Skeletal muscle satellite cell (primary cell): Measurements from ENCODE around the gene C6orf136.

ENCODE experiments used
- H3K27me3 ChIP-seq: 2 replicates; pipeline ENCODE4 v1.7.0; 2013; ENCODE audit warnings: low read length; ENCODE audit not compliant: control insufficient read depth, insufficient read depth
- H3K36me3 ChIP-seq: 2 replicates; pipeline ENCODE4 v1.7.0; 2013; ENCODE audit warnings: mild to moderate bottlenecking, control low read depth, low read length; ENCODE audit not compliant: insufficient read depth
- H3K4me1 ChIP-seq: 2 replicates; pipeline ENCODE4 v1.7.0; 2013; ENCODE audit warnings: low read length; ENCODE audit not compliant: control insufficient read depth, insufficient read depth
- H3K4me2 ChIP-seq: 2 replicates; pipeline ENCODE4 v1.7.0; 2013; ENCODE audit warnings: mild to moderate bottlenecking, low read length
- H3K4me3 ChIP-seq: 2 replicates; pipeline ENCODE4 v1.7.0; 2013; ENCODE audit warnings: low read length
- H3K9ac ChIP-seq: 2 replicates; pipeline ENCODE4 v1.7.0; 2013; ENCODE audit warnings: mild to moderate bottlenecking, low read depth, low read length, moderate library complexity
- H3K9me3 ChIP-seq: replicated peaks from 2 replicates; pipeline ENCODE4 v1.7.0; 2013; ENCODE audit warnings: mild to moderate bottlenecking, control low read depth, low read length

Gene C6orf136

DNA sequence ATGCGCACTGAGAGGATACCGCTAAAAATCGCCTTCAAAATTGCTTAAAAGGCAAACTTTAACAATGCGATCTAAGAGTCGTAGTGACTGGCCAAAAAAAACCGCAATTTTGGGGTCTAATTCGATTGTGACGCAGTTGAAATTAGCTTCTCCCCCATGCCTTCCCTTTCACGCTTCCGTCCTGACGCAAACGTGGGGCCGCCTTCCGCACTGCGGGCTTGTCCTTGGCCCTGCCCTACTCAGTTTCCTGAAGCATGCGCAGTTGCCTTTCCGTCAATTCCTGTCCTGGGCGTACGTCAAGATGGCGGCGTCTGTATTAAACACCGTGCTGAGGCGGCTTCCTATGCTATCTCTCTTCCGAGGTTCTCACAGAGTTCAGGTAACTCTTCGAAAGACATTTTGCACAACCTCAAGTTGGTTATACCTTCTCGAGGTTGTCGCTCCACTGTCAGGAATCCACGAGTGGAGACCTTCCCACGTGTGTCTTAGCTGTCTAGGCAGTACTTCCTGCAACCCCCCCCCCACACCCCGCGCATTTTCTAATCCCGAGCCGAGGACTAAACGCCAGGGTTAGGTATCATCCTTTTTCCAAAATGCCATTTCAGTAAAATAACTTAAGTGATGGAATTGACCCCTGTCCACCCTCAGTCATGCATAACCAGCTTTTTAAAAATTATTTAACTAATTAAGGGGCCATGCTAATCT is 29.2 kb upstream of the C6orf136 start, which contains the start of gene MRPS18B:
Gene MRPS18B (plus strand): TSS at position 276 of the 705 bp plus-strand sequence. CDS start 26 bp downstream, at position 302.
- no peaks in the 10 kb centered on the region for H3K27me3 ChIP-seq
- peak within 1 kb of the TSS; percentile 95 for H3K4me2 ChIP-seq
- H3K9ac ChIP-seq, result peak within 1 kb of the TSS; percentile 99
- peaks cover 31% of the 10 kb centered on the region for H3K4me1 ChIP-seq
- peak within 1 kb of the TSS; percentile 89 for H3K4me3 ChIP-seq
- H3K36me3 ChIP-seq, result peaks cover 32% of the 10 kb centered on the region
- no peaks in the 10 kb centered on the region for H3K9me3 ChIP-seq

DNA sequence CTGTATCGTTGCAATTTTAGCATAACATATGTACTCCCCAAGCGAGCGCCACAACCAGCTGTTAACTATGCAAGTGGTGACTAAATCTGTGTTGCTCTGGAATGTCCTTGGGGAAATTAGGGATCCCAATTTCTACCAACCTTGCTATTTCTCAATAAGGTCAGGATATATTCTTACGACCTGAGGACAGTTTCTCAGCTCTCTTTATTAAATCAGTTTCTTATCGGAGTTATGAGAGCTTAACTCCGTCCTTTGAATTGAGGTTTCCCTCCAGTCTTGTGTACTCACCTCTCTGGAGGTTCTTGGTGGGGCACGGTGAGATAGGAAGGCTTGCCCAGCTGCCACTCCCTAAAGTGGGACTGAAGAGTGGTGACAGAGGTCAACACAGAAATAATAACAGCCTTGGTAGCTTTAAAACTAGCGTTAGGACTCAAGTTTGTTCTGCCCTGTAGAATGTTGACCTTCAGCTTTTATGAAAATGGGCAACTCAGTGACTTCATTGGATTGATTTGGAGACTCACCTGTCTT is 28.6 kb upstream of the C6orf136 start:
- peak overlapping the region; percentile 80 for H3K4me3 ChIP-seq
- H3K4me2 ChIP-seq, result peak overlapping the region; percentile 82
- H3K4me1 ChIP-seq, result peaks cover 24% of the 10 kb centered on the region
- H3K27me3 ChIP-seq, result no peaks in the 10 kb centered on the region
- H3K36me3 ChIP-seq, result peaks cover 37% of the 10 kb centered on the region
- peak overlapping the region; percentile 99 for H3K9ac ChIP-seq
- H3K9me3 ChIP-seq, result no peaks in the 10 kb centered on the region

DNA sequence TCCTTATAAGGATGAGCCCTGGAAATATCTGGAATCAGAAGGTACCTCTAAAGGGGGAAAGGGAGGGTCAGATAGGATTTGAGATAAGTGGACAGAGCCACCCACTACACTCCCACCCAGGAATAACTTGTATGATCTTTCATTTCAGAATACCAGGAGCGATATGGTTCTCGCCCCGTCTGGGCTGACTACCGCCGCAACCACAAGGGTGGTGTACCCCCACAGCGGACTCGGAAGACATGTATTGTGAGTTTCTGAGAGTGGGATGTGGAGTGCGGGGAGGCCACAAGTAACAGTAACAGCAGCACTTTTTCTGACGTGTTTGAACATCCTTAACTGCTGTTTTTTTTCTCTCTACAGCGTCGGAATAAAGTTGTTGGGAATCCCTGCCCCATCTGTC is 27.4 kb upstream of the C6orf136 start:
- Histone ChIP-seq H3K9ac (peak overlapping the region; percentile 99), H3K4me2 (no peak overlapping the region), H3K4me1 (peaks cover 12% of the 10 kb centered on the region), H3K27me3 (no peaks in the 10 kb centered on the region), H3K4me3 (no peak overlapping the region), H3K9me3 (no peaks in the 10 kb centered on the region), H3K36me3 (peaks cover 41% of the 10 kb centered on the region)

DNA sequence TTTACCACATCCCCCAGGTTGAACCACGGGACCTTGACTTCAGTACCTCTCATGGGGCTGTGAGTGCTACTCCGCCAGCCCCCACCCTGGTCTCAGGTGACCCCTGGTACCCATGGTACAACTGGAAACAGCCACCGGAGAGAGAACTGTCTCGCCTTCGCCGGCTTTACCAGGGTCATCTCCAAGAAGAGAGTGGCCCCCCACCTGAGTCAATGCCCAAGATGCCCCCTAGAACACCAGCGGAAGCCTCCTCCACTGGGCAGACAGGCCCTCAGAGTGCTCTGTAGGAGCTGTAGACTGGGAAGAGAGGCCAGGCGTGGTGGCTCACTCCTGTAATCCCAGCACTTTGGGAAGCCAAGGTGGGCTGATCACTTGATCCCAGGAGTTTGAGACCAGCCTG is 21.4 kb upstream of the C6orf136 start:
- no peak overlapping the region for H3K4me3 ChIP-seq
- H3K36me3 ChIP-seq, result peaks cover 47% of the 10 kb centered on the region
- H3K4me2 ChIP-seq, result no peak overlapping the region
- H3K9ac ChIP-seq, result no peak overlapping the region
- peaks cover 14% of the 10 kb centered on the region for H3K4me1 ChIP-seq
- no peaks in the 10 kb centered on the region for H3K9me3 ChIP-seq
- no peaks in the 10 kb centered on the region for H3K27me3 ChIP-seq

DNA sequence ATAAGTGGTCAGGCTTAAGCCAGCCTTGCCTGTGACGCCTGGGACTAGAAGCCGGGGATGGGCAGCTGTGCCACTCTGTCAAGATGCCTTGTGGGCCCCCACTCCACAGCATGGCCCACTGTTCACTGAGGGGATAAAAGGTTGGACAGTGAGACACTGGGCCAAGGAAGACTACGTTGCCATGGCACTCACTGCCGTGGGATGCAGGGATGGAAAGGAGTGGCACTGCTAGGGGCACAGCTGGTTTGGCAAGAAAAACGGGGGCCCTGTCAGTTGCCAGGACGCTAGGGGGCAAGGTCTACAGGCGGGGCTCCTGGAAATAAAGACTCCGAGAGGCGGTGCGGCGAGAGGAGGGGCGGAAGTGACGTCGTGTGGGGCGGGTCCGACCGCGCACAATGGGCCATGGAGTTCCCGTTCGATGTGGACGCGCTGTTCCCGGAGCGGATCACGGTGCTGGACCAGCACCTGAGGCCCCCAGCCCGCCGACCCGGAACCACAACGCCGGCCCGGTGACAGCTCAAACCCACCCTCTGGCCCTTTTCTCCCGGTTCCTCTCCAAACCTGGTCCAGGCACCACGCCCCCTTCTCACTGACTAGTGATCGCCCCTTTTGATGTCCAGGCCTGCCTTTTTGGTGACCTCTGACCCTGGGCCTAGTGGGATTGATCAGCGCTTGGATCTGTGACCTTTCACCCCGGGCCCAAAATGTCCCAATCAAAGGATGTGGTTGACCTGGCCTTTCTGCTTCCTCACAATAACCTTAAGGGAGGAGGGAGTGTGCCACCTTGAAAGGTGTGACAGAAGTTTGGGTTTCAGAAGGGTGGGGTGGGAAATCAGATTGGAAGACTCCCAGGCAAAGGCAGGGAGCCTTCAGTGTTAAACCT is 20.2 kb upstream of the C6orf136 start, which contains the start of gene ATAT1:
Gene ATAT1 (plus strand): TSS at position 391 of the 883 bp plus-strand sequence.
- Histone ChIP-seq H3K4me3 (peak within 1 kb of the TSS; percentile 84), H3K4me2 (peak within 1 kb of the TSS; percentile 97), H3K9ac (peak within 1 kb of the TSS; percentile 94), H3K36me3 (peaks cover 50% of the 10 kb centered on the region), H3K9me3 (no peaks in the 10 kb centered on the region), H3K27me3 (no peaks in the 10 kb centered on the region), H3K4me1 (peaks cover 14% of the 10 kb centered on the region)

DNA sequence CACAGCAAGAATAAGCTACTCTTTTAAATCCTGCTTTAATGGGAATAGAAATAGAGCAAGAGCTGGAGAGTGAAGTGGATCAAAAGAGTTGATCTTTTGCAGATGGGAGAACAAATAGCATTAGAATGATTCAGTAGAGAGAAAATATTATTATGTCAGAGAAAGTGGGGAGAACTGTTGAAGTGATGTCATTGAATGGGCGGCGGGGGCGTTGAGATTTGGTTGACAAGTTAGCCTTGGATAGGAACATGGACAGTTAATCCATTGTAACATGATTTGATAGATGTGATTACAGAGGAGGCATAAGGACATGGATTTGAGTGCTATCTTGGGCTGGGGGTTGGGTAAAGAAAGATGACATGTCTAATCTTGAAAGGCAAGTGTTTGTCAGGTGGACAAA is 11.1 kb upstream of the C6orf136 start:
- H3K36me3 ChIP-seq, result peaks cover 25% of the 10 kb centered on the region

DNA sequence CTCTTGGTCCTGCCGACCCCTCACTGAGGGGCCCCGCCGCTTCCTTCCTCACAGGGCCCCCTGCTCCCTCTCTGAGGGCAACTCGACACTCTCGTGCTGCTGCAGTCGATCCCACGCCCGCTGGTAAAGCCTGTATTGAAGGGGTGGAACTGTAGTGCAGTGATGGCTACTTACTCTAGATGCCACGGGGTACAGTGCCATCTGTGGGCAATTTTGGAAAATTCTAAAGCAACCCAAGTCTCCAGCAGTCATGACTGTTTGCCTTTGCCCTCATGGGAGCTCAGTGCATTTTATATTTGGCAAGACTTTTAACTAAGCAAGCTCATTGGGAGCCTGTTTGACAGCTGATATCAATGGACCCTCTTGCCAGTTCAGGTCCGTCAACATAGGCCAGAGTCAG is 6.5 kb upstream of the C6orf136 start:
- Histone ChIP-seq H3K4me3 (no peak overlapping the region), H3K9me3 (no peaks in the 10 kb centered on the region), H3K36me3 (peaks cover 26% of the 10 kb centered on the region), H3K4me2 (no peak overlapping the region), H3K4me1 (no peaks in the 10 kb centered on the region), H3K9ac (no peak overlapping the region), H3K27me3 (no peaks in the 10 kb centered on the region)

More for the DNA sequence above, 11.1 kb upstream of the C6orf136 start:
- H3K4me3 ChIP-seq, result no peak overlapping the region
- no peaks in the 10 kb centered on the region for H3K4me1 ChIP-seq
- no peaks in the 10 kb centered on the region for H3K9me3 ChIP-seq
- no peak overlapping the region for H3K9ac ChIP-seq
- no peak overlapping the region for H3K4me2 ChIP-seq
- no peaks in the 10 kb centered on the region for H3K27me3 ChIP-seq

DNA sequence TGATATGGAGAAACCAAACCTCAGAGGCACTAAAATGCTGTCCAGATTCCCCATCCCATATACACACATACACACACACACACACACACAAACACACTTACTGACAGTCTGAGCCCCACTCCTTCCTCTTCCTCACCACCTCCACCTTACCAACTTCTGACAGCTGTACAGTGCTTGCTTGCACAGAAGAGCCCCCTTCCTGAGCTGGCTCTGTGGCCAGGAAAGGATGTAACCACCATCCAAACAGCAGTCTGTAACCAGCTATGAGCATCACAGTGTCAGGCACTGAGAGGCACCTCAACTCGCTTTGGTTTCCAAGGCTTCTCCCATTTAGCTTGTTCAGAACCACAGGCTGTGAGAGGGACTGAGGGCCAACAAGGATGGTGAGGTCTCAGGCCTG is 5.9 kb upstream of the C6orf136 start:
- H3K4me2 ChIP-seq, result no peak overlapping the region
- H3K9ac ChIP-seq, result no peak overlapping the region
- H3K27me3 ChIP-seq, result no peaks in the 10 kb centered on the region
- no peaks in the 10 kb centered on the region for H3K9me3 ChIP-seq
- no peak overlapping the region for H3K4me3 ChIP-seq
- H3K36me3 ChIP-seq, result peaks cover 26% of the 10 kb centered on the region
- no peaks in the 10 kb centered on the region for H3K4me1 ChIP-seq

DNA sequence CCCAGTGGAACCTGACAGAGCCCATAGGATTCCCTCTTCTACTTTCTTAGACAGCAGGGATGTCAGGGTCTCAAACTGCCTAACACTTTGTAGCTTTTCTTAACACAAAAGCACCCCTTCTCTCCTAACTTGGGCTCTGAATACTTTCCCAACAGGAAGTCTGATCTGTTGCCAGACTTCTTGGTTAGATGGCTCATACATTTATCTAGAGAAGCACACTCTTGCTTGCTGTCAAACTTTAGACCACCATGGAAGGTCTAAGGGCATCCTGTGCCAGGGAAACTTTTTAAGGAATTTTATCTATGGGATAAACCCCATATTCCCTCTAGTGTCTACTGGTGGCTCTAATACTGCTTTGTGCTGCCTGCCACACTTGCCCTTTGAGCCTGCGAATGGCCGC is 3.3 kb upstream of the C6orf136 start:
- peaks cover 26% of the 10 kb centered on the region for H3K36me3 ChIP-seq
- H3K27me3 ChIP-seq, result no peaks in the 10 kb centered on the region
- H3K4me3 ChIP-seq, result no peak overlapping the region
- H3K4me1 ChIP-seq, result peaks cover 13% of the 10 kb centered on the region
- no peaks in the 10 kb centered on the region for H3K9me3 ChIP-seq
- H3K9ac ChIP-seq, result no peak overlapping the region
- H3K4me2 ChIP-seq, result no peak overlapping the region

DNA sequence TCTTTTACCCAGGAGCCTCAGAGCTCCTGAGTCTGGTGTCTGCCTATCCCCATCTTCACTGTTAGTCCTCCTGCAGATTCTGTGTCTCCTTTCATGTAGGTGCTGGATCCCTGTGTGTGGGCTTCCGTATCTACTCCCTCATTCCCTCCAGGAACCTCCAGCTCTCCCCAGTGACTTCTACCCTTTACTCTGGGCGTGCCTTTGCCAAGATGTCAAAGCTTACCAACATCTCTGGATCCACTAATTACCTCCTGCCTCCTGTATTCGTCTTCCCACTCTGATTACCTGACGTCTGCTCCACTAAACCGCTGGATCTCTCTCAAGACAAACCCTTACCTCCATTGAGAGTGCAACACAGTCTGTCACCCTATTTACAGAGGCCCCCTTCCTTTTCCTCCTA is 2.2 kb upstream of the C6orf136 start:
- Histone ChIP-seq H3K27me3 (no peaks in the 10 kb centered on the region), H3K9me3 (no peaks in the 10 kb centered on the region), H3K36me3 (peaks cover 26% of the 10 kb centered on the region), H3K4me1 (peaks cover 13% of the 10 kb centered on the region), H3K4me2 (no peak overlapping the region), H3K4me3 (no peak overlapping the region), H3K9ac (no peak overlapping the region)

DNA sequence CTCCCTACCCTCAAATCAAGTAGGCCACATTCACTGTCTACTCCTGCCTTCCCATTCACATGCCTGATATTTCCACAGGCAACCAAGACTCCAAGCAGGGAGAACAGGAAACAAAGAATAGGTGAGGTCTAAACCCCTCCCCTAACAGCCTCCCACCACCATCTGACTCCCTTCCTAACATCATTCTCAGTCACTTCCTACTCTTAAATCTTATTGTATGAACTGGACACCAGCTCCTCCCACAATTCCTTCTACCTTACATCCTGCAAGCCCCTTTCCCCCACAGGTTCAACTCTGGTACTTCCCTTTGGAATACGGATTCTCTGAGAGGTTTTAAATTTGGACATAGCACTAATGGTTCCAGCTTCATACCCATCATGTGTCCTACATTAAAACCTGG is 944 bp upstream of the C6orf136 start:
- H3K4me2 ChIP-seq, result no peak overlapping the region
- peaks cover 18% of the 10 kb centered on the region for H3K36me3 ChIP-seq
- H3K4me3 ChIP-seq, result no peak overlapping the region
- no peak overlapping the region for H3K9ac ChIP-seq
- H3K9me3 ChIP-seq, result no peaks in the 10 kb centered on the region
- H3K27me3 ChIP-seq, result no peaks in the 10 kb centered on the region
- peaks cover 13% of the 10 kb centered on the region for H3K4me1 ChIP-seq
